ENCODE measurements around the gene SLC7A7. TPM values are rescaled to one million over a fixed set of nuclear protein-coding genes. Genes with fewer than 3 reads are reported as not detected.

Gene SLC7A7
- total and polyA plus RNA-seq, 2 donors (not counting 1 experiment from before 2014, with no cell fraction given) = 6.3 to 9.5 TPM

DNA sequence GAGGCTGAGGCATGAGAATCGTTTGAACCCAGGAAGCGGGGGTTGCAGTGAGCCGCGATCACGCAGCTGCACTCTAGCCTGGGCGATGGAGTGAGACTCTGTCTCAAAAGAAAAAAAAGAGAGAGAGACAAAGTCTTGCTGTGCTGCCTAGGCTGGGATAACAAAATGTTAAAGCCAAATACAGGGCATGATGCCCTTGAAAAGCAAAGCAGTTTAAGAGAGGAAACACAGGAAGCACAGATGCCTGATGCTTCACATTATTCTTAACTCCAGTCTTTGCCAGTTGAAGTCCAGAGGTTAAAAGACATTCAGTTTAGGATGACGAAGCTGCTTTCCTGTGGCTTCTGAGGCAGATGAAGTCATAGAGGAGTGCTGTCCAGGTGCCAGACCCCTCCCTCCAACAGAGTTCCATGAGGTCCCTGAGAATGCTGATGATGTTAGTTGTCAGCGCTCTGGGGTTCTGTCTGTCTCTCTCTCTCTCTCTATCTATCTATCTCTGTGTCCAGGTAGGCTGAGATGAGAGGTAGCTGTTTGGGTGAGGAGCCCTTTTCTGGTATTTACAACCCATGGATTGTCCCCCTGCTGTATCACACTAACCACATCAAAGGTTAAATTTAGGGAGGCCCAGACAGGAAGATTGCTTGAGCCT is 9.6 kb upstream of the SLC7A7 start:
- Histone ChIP-seq H3K79me2 (ENCODE audit: control insufficient read depth, insufficient read depth, low read length) (peaks cover under 1% of the 10 kb centered on the region), H3K9ac (ENCODE audit: insufficient read depth, low read length) (peak overlapping the region; percentile 38), H3K27ac (ENCODE audit: insufficient read depth, low read length) (peak overlapping the region; percentile 81), H2AFZ (ENCODE audit: low read length) (no peak overlapping the region), H3K9me3 (ENCODE audit: control insufficient read depth, insufficient read depth, low read depth, low read length) (no peaks in the 10 kb centered on the region), H3K4me1 (ENCODE audit: control insufficient read depth, extremely low read depth, insufficient read depth, low read length) (peaks cover 12% of the 10 kb centered on the region), H3K4me2 (ENCODE audit: extremely low read depth, insufficient read depth, low read length) (peak overlapping the region; percentile 78), H3K36me3 (ENCODE audit: control insufficient read depth, insufficient read depth, low read length) (no peaks in the 10 kb centered on the region), H3K4me3 (replicated peaks in 1 of 4; ENCODE audit: control extremely low read depth in 1 of 4, insufficient read depth in 1 of 4, low read depth in 3 of 4, low read length in 4 of 4) (no peak overlapping the region), H4K20me1 (ENCODE audit: control insufficient read depth, extremely low read depth, insufficient read depth, low read length) (no peaks in the 10 kb centered on the region), H3K27me3 (ENCODE audit: control insufficient read depth, insufficient read depth, low read length) (no peaks in the 10 kb centered on the region)
- TF ChIP-seq EZH2 (IDR thresholded peaks at IDR 0.05; ENCODE audit: low read length, missing control alignments) (no peak), CTCF (conservative IDR thresholded peaks at IDR 0.05 in 1 of 2, IDR thresholded peaks at IDR 0.05 in 1 of 2; ENCODE audit: low read depth in 1 of 2, low read length in 2 of 2) (no peak)
- DNase-seq (ENCODE audit: low read depth in 2 of 2) = peak; percentile 95 to 98

- Histone ChIP-seq H3K27ac (ENCODE audit: insufficient read depth, low read length) (peak overlapping the region; percentile 36), H2AFZ (ENCODE audit: low read length) (peak overlapping the region; percentile 2), H3K4me2 (ENCODE audit: extremely low read depth, insufficient read depth, low read length) (peak overlapping the region; percentile 63), H3K27me3 (ENCODE audit: control insufficient read depth, insufficient read depth, low read length) (no peaks in the 10 kb centered on the region), H4K20me1 (ENCODE audit: control insufficient read depth, extremely low read depth, insufficient read depth, low read length) (no peaks in the 10 kb centered on the region), H3K36me3 (ENCODE audit: control insufficient read depth, insufficient read depth, low read length) (no peaks in the 10 kb centered on the region), H3K4me1 (ENCODE audit: control insufficient read depth, extremely low read depth, insufficient read depth, low read length) (peaks cover 12% of the 10 kb centered on the region), H3K4me3 (replicated peaks in 1 of 4; ENCODE audit: control extremely low read depth in 1 of 4, insufficient read depth in 1 of 4, low read depth in 3 of 4, low read length in 4 of 4) (peak overlapping the region in 2 of 4 experiments; percentile 37 to 50), H3K79me2 (ENCODE audit: control insufficient read depth, insufficient read depth, low read length) (no peaks in the 10 kb centered on the region), H3K9me3 (ENCODE audit: control insufficient read depth, insufficient read depth, low read depth, low read length) (no peaks in the 10 kb centered on the region), H3K9ac (ENCODE audit: insufficient read depth, low read length) (peak overlapping the region; percentile 4)
- DNase-seq (ENCODE audit: low read depth in 2 of 2) = peak; percentile 91 to 92
- TF ChIP-seq EZH2 (IDR thresholded peaks at IDR 0.05; ENCODE audit: low read length, missing control alignments) (no peak), CTCF (conservative IDR thresholded peaks at IDR 0.05 in 1 of 2, IDR thresholded peaks at IDR 0.05 in 1 of 2; ENCODE audit: low read depth in 1 of 2, low read length in 2 of 2) (peak; percentile 76 to 81)
Measured at GRCh38 chr14:22822571-22823098, 7.4 kb upstream of the SLC7A7 start.

DNA sequence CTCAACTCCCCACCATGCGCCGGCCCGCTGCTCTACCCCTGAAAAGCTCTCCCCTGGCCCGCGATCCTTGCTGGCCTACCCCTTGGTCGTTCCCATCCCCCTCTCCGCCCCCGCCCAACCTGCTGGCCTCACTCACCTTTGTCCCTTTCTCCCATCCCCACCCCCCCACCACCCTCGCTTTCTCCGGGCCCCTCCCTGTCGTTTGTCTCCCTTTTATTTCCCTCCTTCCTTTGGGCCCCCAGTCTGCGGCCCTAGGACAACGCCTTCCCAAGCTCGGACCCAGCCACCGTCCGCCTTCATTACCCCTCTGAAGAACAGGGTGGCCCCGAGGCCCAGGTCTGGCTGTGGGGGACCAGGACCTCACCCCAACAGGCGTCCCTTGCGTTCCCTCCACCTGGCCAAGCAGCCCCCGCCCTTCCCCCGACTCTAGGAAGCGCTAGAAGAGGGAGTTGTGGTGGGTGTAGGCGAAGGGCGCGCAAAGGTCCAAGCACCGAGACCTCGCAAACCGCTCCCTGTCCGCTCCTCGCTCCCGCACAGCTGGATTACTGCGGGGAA is 6.9 kb upstream of the SLC7A7 start:
- no peak overlapping the region for H3K9ac ChIP-seq (ENCODE audit: insufficient read depth, low read length)
- H3K4me1 ChIP-seq (ENCODE audit: control insufficient read depth, extremely low read depth, insufficient read depth, low read length) = peaks cover 12% of the 10 kb centered on the region
- H3K36me3 ChIP-seq (ENCODE audit: control insufficient read depth, insufficient read depth, low read length) = no peaks in the 10 kb centered on the region
- H3K27ac ChIP-seq (ENCODE audit: insufficient read depth, low read length) = peak overlapping the region; percentile 26
- peak overlapping the region in 2 of 4 experiments; percentile 27 to 29 for H3K4me3 ChIP-seq (replicated peaks in 1 of 4; ENCODE audit: control extremely low read depth in 1 of 4, insufficient read depth in 1 of 4, low read depth in 3 of 4, low read length in 4 of 4)
- H2AFZ ChIP-seq (ENCODE audit: low read length) = peak overlapping the region; percentile 2
- H3K27me3 ChIP-seq (ENCODE audit: control insufficient read depth, insufficient read depth, low read length) = no peaks in the 10 kb centered on the region
- no peak for DNase-seq (ENCODE audit: low read depth in 2 of 2)
- no peaks in the 10 kb centered on the region for H4K20me1 ChIP-seq (ENCODE audit: control insufficient read depth, extremely low read depth, insufficient read depth, low read length)
- TF ChIP-seq EZH2 (IDR thresholded peaks at IDR 0.05; ENCODE audit: low read length, missing control alignments) (no peak), CTCF (conservative IDR thresholded peaks at IDR 0.05 in 1 of 2, IDR thresholded peaks at IDR 0.05 in 1 of 2; ENCODE audit: low read depth in 1 of 2, low read length in 2 of 2) (no peak)
- no peaks in the 10 kb centered on the region for H3K79me2 ChIP-seq (ENCODE audit: control insufficient read depth, insufficient read depth, low read length)
- no peaks in the 10 kb centered on the region for H3K9me3 ChIP-seq (ENCODE audit: control insufficient read depth, insufficient read depth, low read depth, low read length)
- H3K4me2 ChIP-seq (ENCODE audit: extremely low read depth, insufficient read depth, low read length) = peak overlapping the region; percentile 39

All from fibroblast of lung (primary cell).